22Rv1 (cell line): Measurements from ENCODE around the gene PODXL2.

Experiments
- ZFX ChIP-seq: fragments of 450-650 bp; IDR thresholded peaks from 2 replicates; pipeline ENCODE4 v1.6.1; 2017; ENCODE audit warnings: antibody characterized with exemption, borderline replicate concordance
- TF ChIP-seq, protein P1 (sequence below): fragments of 450-650 bp; IDR thresholded peaks from 2 replicates; pipeline ENCODE4 v1.5.1; 2017; ENCODE audit warnings: mild to moderate bottlenecking

DNA sequence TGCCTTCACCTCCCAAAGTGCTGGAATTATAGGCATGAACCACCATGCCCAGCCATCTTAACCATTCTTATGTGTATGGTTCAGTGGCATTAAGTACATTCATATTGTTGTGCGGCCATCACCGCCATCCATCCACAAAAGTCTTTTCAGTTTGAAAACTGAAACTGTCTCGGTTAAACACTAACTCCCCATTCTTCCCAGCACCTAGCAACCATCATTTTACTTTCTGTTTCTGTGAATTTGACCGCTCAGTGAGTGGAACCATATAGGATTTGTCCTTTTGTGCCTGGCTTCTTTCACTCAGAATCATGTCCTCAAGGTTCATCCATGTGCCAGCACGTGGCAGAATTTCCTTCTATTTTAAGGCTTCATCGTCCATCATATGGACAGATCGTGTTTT lies 24.9 kb upstream of the PODXL2 start:
- TF ChIP-seq, protein P1, sequence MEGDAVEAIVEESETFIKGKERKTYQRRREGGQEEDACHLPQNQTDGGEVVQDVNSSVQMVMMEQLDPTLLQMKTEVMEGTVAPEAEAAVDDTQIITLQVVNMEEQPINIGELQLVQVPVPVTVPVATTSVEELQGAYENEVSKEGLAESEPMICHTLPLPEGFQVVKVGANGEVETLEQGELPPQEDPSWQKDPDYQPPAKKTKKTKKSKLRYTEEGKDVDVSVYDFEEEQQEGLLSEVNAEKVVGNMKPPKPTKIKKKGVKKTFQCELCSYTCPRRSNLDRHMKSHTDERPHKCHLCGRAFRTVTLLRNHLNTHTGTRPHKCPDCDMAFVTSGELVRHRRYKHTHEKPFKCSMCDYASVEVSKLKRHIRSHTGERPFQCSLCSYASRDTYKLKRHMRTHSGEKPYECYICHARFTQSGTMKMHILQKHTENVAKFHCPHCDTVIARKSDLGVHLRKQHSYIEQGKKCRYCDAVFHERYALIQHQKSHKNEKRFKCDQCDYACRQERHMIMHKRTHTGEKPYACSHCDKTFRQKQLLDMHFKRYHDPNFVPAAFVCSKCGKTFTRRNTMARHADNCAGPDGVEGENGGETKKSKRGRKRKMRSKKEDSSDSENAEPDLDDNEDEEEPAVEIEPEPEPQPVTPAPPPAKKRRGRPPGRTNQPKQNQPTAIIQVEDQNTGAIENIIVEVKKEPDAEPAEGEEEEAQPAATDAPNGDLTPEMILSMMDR: no peak
- no peak for TF ChIP-seq ZFX
